Left lung (tissue), 10 donors: ENCODE results near the gene IQCK. TPM values are rescaled to one million over a fixed set of nuclear protein-coding genes. Genes with fewer than 3 reads are reported as not detected.

Experiments used
- ATAC-seq: fragments of 200-7000 bp; cut with Tn5 transposase; one replicate; pipeline ENCODE4 v1.9.1; 2020; ENCODE audit warnings: moderate library complexity
- DNase-seq, 4 donors: peaks; one replicate each; pipeline ENCODE4 v3.0.0-alpha.2; 2013 to 2020
- H3K27ac ChIP-seq, 2 donors: fragments of 200-600 bp; sonication (generic) in 1 of 2; one replicate each; pipeline versions ENCODE4 v1.5.0 to v1.8.0; 2020 to 2021
- H3K27me3 ChIP-seq, 2 donors: fragments of 200-600 bp; sonication (generic) in 1 of 2; one replicate each; pipeline versions ENCODE4 v1.5.0 to v1.8.0; 2020 to 2021
- H3K36me3 ChIP-seq, 2 donors: fragments of 200-600 bp; sonication (generic) in 1 of 2; one replicate each; pipeline versions ENCODE4 v1.5.0 to v1.8.0; 2020 to 2021
- H3K4me1 ChIP-seq, 2 donors: fragments of 200-600 bp; one replicate each; pipeline ENCODE4 v1.8.0; 2021
- H3K4me3 ChIP-seq, 2 donors: fragments of 200-600 bp; sonication (generic) in 1 of 2; one replicate each; pipeline versions ENCODE4 v1.5.0 to v1.8.0; 2020 to 2021; ENCODE audit warnings: mild to moderate bottlenecking in 1 of 2
- H3K9me3 ChIP-seq, 2 donors: fragments of 200-600 bp; sonication (generic) in 1 of 2; one replicate each; pipeline versions ENCODE4 v1.5.0 to v1.8.0; 2020 to 2021
- CTCF ChIP-seq, 2 donors: fragments of 200-600 bp; sonication (generic) in 1 of 2; IDR thresholded peaks; one replicate each; pipeline versions ENCODE4 v1.5.0 to v1.8.0; 2021; ENCODE audit warnings: antibody characterized with exemption in 2 of 2
- intact Hi-C, 2 donors: fragments of 100-400 bp; cut with DNase I; formaldehyde crosslinking; loops; one replicate each; pipeline versions ENCODE4 v1.11.2 to v1.14.2; 2022
- polyA plus RNA-seq, 6 donors: library from polyadenylated mRNA; unstranded; fragments of 120-200 nt; gene quantifications; one replicate each; pipeline ENCODE4 v1.2.1, GENCODE V29; 2013; ENCODE audit not compliant: insufficient read length in 6 of 6
- total RNA-seq, 2 donors: library from RNA; stranded (reverse); fragmentation: NEBNext Ultra II Directional; extraction: Animal tissue kit (Norgen Biotek cat#: 25700); gene quantifications; one replicate each; pipeline ENCODE4 v1.2.1, GENCODE V29; 2021
- donor health status: DM: no; HTN: yes; CAD: no.
- donor health status: DM: no; HTN: no; CAD: no.

IQCK gene
- total and polyA plus RNA-seq, 8 donors, result 8.0 to 25.3 (median 22.1) TPM

- no peak for TF ChIP-seq CTCF (IDR thresholded peaks at IDR 0.05)
- Histone ChIP-seq H3K27me3 (no peaks in the 10 kb centered on the region), H3K9me3 (no peaks in the 10 kb centered on the region), H3K27ac (no peak overlapping the region), H3K36me3 (no peaks in the 10 kb centered on the region), H3K4me3 (no peak overlapping the region), H3K4me1 (peaks cover 0 to 3% of the 10 kb centered on the region in 2 donors)
- no peak for DNase-seq
- no peak for ATAC-seq
- intact Hi-C loops, result no loop called here
Observed at GRCh38 chr16:19751478-19752385, 33.7 kb downstream of the IQCK start.

GRCh38 chr16:19753815-19754643, 36.0 kb downstream of the IQCK start:
- no peak overlapping the region for H3K4me3 ChIP-seq
- H3K9me3 ChIP-seq, result no peaks in the 10 kb centered on the region
- no peak for TF ChIP-seq CTCF (IDR thresholded peaks at IDR 0.05)
- ATAC-seq (peak; percentile 61), DNase-seq (no peak)
- intact Hi-C loops, result no loop called here
- H3K4me1 ChIP-seq, result peaks cover 0 to 3% of the 10 kb centered on the region in 2 donors
- no peaks in the 10 kb centered on the region for H3K36me3 ChIP-seq
- H3K27me3 ChIP-seq, result no peaks in the 10 kb centered on the region
- H3K27ac ChIP-seq, result no peak overlapping the region

DNA sequence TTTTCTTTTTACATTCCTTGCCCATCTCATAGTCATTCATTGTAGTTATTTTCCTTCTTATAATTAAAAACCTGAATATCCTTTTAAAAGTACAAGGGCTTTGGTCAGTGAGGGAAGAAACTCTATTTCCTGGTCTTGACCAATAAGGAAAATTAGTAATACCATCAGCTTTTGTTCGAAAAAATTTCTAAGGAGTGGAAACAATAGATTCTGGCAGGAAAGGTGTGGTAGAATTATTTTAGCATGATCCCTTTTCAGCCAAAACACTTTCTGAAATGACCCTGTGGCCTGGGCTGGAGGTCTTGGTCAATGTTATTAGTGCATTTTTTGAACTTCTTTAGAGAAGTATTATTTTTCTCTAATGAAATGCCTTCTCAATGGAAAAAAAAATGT, 36.6 kb downstream of the IQCK start:
- Histone ChIP-seq H3K4me1 (peaks cover 0 to 3% of the 10 kb centered on the region in 2 donors), H3K36me3 (no peaks in the 10 kb centered on the region), H3K27ac (no peak overlapping the region), H3K9me3 (no peaks in the 10 kb centered on the region), H3K27me3 (no peaks in the 10 kb centered on the region), H3K4me3 (no peak overlapping the region)
- DNase-seq (no peak), ATAC-seq (no peak)
- intact Hi-C loops, result no loop called here
- TF ChIP-seq CTCF (IDR thresholded peaks at IDR 0.05), result no peak

- Histone ChIP-seq H3K36me3 (no peaks in the 10 kb centered on the region), H3K27me3 (no peaks in the 10 kb centered on the region), H3K4me3 (no peak overlapping the region), H3K27ac (no peak overlapping the region), H3K9me3 (no peaks in the 10 kb centered on the region), H3K4me1 (peaks cover 0 to 3% of the 10 kb centered on the region in 2 donors)
- intact Hi-C loops, result no loop called here
- no peak for TF ChIP-seq CTCF (IDR thresholded peaks at IDR 0.05)
- DNase-seq (no peak), ATAC-seq (no peak)
Observed at GRCh38 chr16:19755268-19755667, 37.2 kb downstream of the IQCK start.

DNA sequence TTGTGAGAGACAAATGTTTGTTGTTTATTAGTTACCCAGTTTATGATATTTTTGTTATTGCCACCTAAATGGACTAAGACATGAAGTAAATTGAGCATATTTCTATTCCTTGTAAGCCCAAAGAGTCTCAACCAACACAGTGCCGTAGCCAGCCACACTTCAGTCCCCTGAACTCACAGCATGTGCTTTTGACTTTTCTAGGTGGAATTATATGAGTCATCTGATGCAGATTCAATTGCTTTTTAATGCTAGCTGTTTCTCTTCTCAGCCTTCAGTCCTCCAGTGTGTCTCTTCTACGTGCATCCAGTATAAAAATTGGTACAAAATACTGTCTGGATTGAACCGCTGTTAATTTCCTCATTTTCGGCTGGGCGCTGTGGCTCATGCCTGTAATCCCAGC, 39.0 kb downstream of the IQCK start:
- Histone ChIP-seq H3K36me3 (no peaks in the 10 kb centered on the region), H3K4me1 (no peaks in the 10 kb centered on the region), H3K27me3 (no peaks in the 10 kb centered on the region), H3K9me3 (no peaks in the 10 kb centered on the region), H3K27ac (peak overlapping the region in 1 of 2 donors; percentile 4), H3K4me3 (no peak overlapping the region)
- DNase-seq (no peak), ATAC-seq (peak; percentile 43)
- intact Hi-C loops, result no loop called here
- TF ChIP-seq CTCF (IDR thresholded peaks at IDR 0.05), result no peak
